HG03521 (cell line): ENCODE data around the gene NPLOC4.

Source experiments
- ATAC-seq: cut with Tn5 transposase; IDR thresholded peaks from one replicate; pipeline ENCODE4 v1.9.1; 2021; ENCODE audit warnings: mild to moderate bottlenecking, moderate library complexity; ENCODE audit not compliant: unreplicated experiment

NPLOC4 gene

GRCh38 chr17:81509972-81510784 is 126.7 kb downstream of the NPLOC4 start:
- no peak for ATAC-seq

GRCh38 chr17:81509207-81509971 is 127.5 kb downstream of the NPLOC4 start:
- ATAC-seq, result no peak

GRCh38 chr17:81508639-81509206 is 128.2 kb downstream of the NPLOC4 start:
- no peak for ATAC-seq
